DOHH2 (cell line): ENCODE data around the gene FAM227B.

Experiments used
- EZH2phosphoT487 ChIP-seq: fragments of 200-600 bp; sonication (generic); IDR thresholded peaks from 2 replicates; pipeline ENCODE4 v1.6.1; 2017; ENCODE audit warnings: borderline replicate concordance, mild to moderate bottlenecking, antibody characterized with exemption, low read length, moderate library complexity, mixed read lengths
- TF ChIP-seq, protein P1 (sequence below): fragments of 200-600 bp; sonication (generic); IDR thresholded peaks from one replicate; pipeline ENCODE4 v1.5.1; 2014; ENCODE audit warnings: antibody characterized with exemption, mild to moderate bottlenecking, low read depth, low read length; ENCODE audit not compliant: poor library complexity, severe bottlenecking

DNA sequence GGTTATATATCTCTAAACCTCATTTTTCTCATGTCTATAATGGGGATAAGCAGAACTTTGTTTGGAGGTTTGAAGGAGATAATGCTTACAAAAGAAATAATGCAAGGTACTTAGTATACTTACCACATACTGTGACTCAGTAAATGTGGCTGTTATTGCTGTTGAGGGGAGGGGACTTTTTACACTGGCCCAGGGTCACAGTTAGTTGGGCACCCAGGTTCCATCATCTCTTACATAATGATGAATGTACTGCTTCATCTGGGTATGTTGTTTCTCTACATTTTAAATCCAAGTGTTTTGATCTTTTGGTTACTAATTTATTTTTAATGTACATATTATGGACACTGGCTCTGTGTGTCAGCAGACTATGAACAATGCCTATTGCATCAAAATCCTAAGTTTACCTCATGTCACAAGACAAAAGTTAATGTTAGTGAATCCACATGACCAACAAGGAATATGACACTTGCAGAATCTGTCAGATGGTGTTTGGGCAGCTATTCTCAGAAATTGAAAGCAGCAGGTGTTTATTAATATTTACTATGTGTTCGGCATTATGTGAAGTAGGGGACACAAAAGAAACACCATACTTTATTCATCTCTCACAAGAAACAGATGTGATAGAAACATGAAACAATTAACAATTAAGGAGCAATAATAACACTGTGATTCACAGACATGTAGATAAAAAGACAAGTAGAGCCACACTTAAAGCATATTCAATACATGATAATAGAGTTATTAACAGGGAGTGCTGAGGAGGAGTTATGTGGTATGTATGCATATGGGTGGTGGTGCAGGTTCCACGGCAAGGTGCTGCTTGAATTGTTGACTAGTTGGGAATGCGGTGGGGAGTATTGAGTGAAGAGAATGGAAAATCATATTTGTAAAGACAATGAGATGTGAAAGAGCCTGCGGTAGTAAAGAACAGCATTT lies 340.8 kb downstream of the FAM227B start:
- TF ChIP-seq, protein P1, sequence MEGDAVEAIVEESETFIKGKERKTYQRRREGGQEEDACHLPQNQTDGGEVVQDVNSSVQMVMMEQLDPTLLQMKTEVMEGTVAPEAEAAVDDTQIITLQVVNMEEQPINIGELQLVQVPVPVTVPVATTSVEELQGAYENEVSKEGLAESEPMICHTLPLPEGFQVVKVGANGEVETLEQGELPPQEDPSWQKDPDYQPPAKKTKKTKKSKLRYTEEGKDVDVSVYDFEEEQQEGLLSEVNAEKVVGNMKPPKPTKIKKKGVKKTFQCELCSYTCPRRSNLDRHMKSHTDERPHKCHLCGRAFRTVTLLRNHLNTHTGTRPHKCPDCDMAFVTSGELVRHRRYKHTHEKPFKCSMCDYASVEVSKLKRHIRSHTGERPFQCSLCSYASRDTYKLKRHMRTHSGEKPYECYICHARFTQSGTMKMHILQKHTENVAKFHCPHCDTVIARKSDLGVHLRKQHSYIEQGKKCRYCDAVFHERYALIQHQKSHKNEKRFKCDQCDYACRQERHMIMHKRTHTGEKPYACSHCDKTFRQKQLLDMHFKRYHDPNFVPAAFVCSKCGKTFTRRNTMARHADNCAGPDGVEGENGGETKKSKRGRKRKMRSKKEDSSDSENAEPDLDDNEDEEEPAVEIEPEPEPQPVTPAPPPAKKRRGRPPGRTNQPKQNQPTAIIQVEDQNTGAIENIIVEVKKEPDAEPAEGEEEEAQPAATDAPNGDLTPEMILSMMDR = no peak
- no peak for TF ChIP-seq EZH2phosphoT487
